ENCODE data around the gene PPP2R1B. TPM values are rescaled to one million over a fixed set of nuclear protein-coding genes. Genes with fewer than 3 reads are reported as not detected.
A peak's percentile ranks its signal among the peaks of the same experiment; 100 is the strongest.
"Not testable (repeated sequence)": the region's sequence is repeated elsewhere in the genome, so short reads cannot be mapped to it uniquely, and the experiment has no call there.

PPP2R1B gene
- total RNA-seq, 1 donor from 2014 or later = 42.4 TPM

GRCh38 chr11:111784311-111784710 is 18.1 kb upstream of the PPP2R1B start:
- DNase-seq (ENCODE audit: low spot score) = not testable (repeated sequence)

GRCh38 chr11:111782109-111782741 is 16.0 kb upstream of the PPP2R1B start:
- DNase-seq (ENCODE audit: low spot score) = no peak

GRCh38 chr11:111779118-111779517 is 12.9 kb upstream of the PPP2R1B start:
- DNase-seq (ENCODE audit: low spot score) = no peak

- DNase-seq (ENCODE audit: low spot score) = no peak
These were observed 11.9 kb upstream of the PPP2R1B start for GRCh38 chr11:111778047-111778558.

- peak; percentile 45 for DNase-seq (ENCODE audit: low spot score)
These were observed 11.2 kb upstream of the PPP2R1B start for GRCh38 chr11:111777094-111778046.

DNA sequence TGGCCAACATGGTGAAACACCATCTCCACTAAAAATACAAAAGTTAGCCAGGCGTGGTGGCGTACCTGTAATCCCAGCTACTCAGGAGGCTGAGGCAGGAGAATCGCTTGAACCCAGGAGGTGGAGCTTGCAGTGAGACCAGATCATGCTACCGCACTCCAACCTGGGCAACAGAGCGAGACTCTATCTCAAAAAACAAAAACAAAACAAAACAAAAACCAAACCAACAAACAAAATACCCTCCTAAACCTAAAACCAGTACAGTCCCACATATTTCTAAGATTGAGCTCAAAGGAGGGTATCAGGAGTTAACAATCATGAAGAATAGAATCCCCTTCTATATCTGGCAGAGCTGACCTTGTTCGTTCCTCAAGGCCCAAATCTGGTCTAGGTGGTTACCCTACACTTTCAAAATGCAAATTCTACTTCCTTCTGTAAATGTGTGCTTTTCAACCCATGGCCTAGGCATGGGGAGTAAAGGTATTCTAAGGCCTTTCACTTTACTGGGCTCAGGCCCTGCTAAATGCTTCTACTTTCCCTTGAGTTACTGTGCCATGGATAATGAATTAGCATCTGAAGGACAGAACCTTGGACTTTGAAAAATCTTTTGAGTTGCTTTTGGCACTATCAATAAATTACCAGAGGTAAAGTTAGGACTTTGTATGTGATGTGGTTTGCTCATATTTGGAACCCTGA is 10.4 kb upstream of the PPP2R1B start:
- no peak for DNase-seq (ENCODE audit: low spot score)

- no peak for DNase-seq (ENCODE audit: low spot score)
These were observed 8.9 kb upstream of the PPP2R1B start for GRCh38 chr11:111774955-111775710.

- no peak for DNase-seq (ENCODE audit: low spot score)
These were observed 6.3 kb upstream of the PPP2R1B start for GRCh38 chr11:111772535-111772934.

- not testable (repeated sequence) for DNase-seq (ENCODE audit: low spot score)
These were observed 5.0 kb upstream of the PPP2R1B start for GRCh38 chr11:111771205-111771604.

DNA sequence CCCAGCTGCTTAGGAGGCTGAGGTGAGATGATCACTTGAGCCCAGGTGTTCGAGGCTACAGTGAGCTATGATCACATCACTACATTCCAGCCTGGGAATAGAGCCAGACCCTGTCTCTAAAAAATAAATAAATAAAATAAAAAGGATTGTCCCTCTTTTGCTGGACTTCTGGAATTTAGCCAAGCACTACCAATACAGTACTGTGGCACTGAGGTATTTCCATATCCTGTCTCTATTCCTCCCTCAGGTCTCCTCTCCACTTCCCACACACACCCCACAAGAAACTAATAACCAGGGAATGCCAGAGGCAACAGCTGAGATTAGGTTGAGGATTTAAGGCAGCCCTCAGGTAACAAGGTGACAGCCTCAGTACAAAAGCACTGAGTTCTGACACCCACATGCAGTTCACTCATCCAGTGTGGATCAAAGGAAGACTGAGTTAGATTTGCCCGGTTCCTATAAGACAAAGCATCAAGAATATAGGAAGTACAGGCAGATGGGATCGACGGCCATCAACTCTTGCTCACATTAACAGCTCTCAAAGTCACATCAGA is 4.5 kb upstream of the PPP2R1B start:
- DNase-seq (ENCODE audit: low spot score) = no peak

DNA sequence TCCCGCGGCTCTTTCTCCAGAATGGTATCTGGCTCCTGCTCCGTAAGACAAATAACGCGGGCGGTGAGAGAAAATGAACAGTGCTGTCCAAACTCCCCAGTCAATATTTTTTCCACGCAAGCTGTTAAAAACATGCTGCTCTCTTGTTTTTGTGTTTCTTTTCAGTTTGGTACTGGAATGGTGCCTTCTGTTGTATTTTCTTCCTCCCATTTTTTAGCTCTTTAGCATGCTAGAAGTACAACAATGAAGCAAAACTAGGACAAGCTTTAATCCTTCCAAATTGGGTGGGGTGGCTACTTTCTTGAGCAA is 599 bp upstream of the PPP2R1B start:
- DNase-seq (ENCODE audit: low spot score) = no peak

GRCh38 chr11:111765320-111765983 is 737 bp downstream of the PPP2R1B start:
- DNase-seq (ENCODE audit: low spot score) = no peak

GRCh38 chr11:111764621-111765020 is 1.6 kb downstream of the PPP2R1B start:
- no peak for DNase-seq (ENCODE audit: low spot score)

GRCh38 chr11:111762981-111763643 is 3.1 kb downstream of the PPP2R1B start:
- no peak for DNase-seq (ENCODE audit: low spot score)

- DNase-seq (ENCODE audit: low spot score) = no peak
These were observed 3.7 kb downstream of the PPP2R1B start for GRCh38 chr11:111762526-111762925.

- no peak for DNase-seq (ENCODE audit: low spot score)
These were observed 5.2 kb downstream of the PPP2R1B start for GRCh38 chr11:111761036-111761435.

DNA sequence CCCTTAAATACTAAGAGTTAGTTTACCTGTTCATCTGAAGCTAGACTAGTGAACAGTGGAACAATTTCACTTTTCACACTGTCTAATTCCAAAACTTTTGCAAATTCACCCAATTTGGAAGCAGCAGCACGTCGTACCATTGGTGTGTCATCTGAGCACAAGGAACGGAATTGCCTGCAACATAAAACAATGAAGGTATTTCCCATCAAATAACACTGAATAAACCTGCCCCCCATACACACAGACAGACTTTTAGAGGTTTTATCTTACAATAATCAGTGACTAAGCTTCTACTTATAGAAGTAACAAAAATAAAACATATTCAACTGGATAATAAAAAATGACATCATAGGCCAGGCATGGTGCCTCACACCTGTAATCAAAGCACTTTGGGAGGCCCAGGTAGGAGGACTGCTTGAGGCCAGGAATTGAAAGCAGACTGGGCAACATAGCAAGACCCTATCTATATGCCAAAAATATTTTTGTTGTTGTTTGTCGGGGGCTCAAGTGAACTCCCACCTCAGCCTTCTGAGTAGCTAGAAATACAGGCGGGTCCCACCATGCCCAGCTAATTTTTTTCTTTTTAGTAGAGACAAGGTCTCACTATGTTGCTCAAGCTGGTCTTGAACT is 6.3 kb downstream of the PPP2R1B start:
- DNase-seq (ENCODE audit: low spot score) = no peak

GRCh38 chr11:111759376-111759775 is 6.8 kb downstream of the PPP2R1B start:
- no peak for DNase-seq (ENCODE audit: low spot score)

- no peak for DNase-seq (ENCODE audit: low spot score)
These were observed 10.1 kb downstream of the PPP2R1B start for GRCh38 chr11:111756097-111756496.

GRCh38 chr11:111749646-111750045 is 16.5 kb downstream of the PPP2R1B start:
- no peak for DNase-seq (ENCODE audit: low spot score)

Measured in mucosa of gallbladder (tissue), 1 donor.